Measurements from ENCODE around the gene ESX1.
"Not testable (repeated sequence)": the region's sequence is repeated elsewhere in the genome, so short reads cannot be mapped to it uniquely, and the experiment has no call there.

Gene ESX1

GRCh38 chrX:104253567-104254441 is 929 bp downstream of the ESX1 start:
- H3K27ac ChIP-seq, result no peak overlapping the region
- TF ChIP-seq, protein P1, sequence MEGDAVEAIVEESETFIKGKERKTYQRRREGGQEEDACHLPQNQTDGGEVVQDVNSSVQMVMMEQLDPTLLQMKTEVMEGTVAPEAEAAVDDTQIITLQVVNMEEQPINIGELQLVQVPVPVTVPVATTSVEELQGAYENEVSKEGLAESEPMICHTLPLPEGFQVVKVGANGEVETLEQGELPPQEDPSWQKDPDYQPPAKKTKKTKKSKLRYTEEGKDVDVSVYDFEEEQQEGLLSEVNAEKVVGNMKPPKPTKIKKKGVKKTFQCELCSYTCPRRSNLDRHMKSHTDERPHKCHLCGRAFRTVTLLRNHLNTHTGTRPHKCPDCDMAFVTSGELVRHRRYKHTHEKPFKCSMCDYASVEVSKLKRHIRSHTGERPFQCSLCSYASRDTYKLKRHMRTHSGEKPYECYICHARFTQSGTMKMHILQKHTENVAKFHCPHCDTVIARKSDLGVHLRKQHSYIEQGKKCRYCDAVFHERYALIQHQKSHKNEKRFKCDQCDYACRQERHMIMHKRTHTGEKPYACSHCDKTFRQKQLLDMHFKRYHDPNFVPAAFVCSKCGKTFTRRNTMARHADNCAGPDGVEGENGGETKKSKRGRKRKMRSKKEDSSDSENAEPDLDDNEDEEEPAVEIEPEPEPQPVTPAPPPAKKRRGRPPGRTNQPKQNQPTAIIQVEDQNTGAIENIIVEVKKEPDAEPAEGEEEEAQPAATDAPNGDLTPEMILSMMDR (conservative IDR thresholded peaks at IDR 0.05; ENCODE audit: low read depth), result no peak
- ChIA-PET CTCF (no interaction called here), POLR2A (ENCODE audit: low non-redundant PET) (no interaction called here)
- no peak for DNase-seq (ENCODE audit: low spot score)

DNA sequence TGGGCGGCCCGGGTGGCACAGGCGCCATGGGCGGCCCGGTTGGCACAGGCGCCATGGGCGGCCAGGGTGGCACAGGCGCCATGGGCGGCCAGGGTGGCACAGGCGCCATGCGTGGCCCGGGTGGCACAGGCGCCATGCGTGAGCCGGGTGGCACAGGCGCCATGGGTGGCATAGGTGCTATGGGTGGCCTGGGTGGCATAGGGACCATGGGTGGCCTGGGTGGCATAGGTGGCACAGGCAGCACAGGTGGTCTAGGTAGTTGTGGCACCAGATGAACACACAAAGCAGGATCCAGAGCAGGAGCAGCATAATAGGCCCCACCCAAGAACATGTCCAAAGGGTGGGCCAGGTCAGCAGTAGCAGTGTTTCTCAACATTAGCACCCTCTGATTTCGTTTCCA is 4.3 kb downstream of the ESX1 start:
- H3K27ac ChIP-seq, result no peak overlapping the region
- ChIA-PET CTCF (no interaction called here), POLR2A (ENCODE audit: low non-redundant PET) (no interaction called here)
- no peak for DNase-seq (ENCODE audit: low spot score)
- TF ChIP-seq, protein P1 (conservative IDR thresholded peaks at IDR 0.05; ENCODE audit: low read depth), result no peak

- POLR2A ChIA-PET (ENCODE audit: low non-redundant PET); CTCF ChIA-PET; DNase-seq (ENCODE audit: low spot score); H3K27ac ChIP-seq: not testable (repeated sequence)
These were observed 24.7 kb downstream of the ESX1 start for GRCh38 chrX:104230060-104230459.

GRCh38 chrX:104211187-104211586 is 43.5 kb downstream of the ESX1 start:
- no peak for DNase-seq (ENCODE audit: low spot score)
- TF ChIP-seq, protein P1 (conservative IDR thresholded peaks at IDR 0.05; ENCODE audit: low read depth), result no peak
- ChIA-PET POLR2A (ENCODE audit: low non-redundant PET) (no interaction called here), CTCF (interaction anchor here (0.7 kb wide), 1 partner anchor 712 kb away, joined by 3 read pairs; no protein-coding TSS in a partner anchor)
- H3K27ac ChIP-seq, result no peak overlapping the region

- TF ChIP-seq, protein P1 (conservative IDR thresholded peaks at IDR 0.05; ENCODE audit: low read depth), result no peak
- POLR2A ChIA-PET (ENCODE audit: low non-redundant PET), result no interaction called here
- CTCF ChIA-PET, result interaction anchor here (1.4 kb wide), 1 partner anchor 10 kb away, joined by 3 read pairs; no protein-coding TSS in a partner anchor
These were observed 49.2 kb downstream of the ESX1 start for GRCh38 chrX:104205548-104205947.

More at GRCh38 chrX:104205548-104205947, 49.2 kb downstream of the ESX1 start:
- DNase-seq (ENCODE audit: low spot score), result no peak
- H3K27ac ChIP-seq, result no peak overlapping the region
